Measurements from ENCODE around the gene CBFA2T3.

The CBFA2T3 gene

DNA sequence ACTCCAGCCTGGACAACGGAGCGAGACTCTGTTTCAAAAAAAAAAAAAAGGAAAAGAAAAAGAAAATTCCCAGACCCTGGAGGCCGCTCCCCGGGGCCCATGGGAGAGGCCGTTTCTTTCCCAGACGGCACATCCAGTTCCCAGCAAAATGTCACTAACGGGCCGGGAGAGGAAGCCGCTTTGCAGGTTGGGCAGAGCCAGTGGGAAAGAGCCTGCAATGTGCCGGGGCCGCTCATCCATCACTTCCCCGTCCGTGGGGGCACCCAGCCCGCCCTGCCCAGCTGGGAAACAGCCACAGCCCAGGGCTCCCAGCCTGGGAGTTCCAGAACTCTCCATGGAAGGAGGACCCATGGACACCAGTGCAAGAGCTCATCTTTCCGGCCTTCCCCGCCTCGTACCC lies 68.7 kb downstream of the CBFA2T3 start:
- 0 out of 22 replicates have a peak, but pooled peaks cover 0 to 13% (median 0%) of the 10 kb centered on the region in 11 experiments for H3K27me3 ChIP-seq
- peaks cover 0 to 7% (median 0%) of the 10 kb centered on the region in 11 experiments; a peak in 8 of 22 replicates for H3K36me3 ChIP-seq
- H3K4me1 ChIP-seq = peaks cover 5 to 96% (median 82%) of the 10 kb centered on the region in 10 experiments; a peak in 19 of 20 replicates
- no peak for TF ChIP-seq Cebpa-rat (IDR thresholded peaks at IDR 0.05)
- H3K27ac ChIP-seq = no peak overlapping the region
- H3K9ac ChIP-seq = no peak overlapping the region
- peaks cover 91 to 98% (median 95%) of the 10 kb centered on the region in 11 experiments for H4K20me1 ChIP-seq
- H3K9me3 ChIP-seq (replicated peaks in 1 of 11) = peaks cover 0 to 2% (median 0%) of the 10 kb centered on the region in 11 experiments; a peak in 2 of 22 replicates
- peak overlapping the region in 8 of 11 experiments; percentile 17 to 61 (median 48); a peak in 12 of 22 replicates for H3K4me2 ChIP-seq
- H3K4me3 ChIP-seq = no peak overlapping the region

DNA sequence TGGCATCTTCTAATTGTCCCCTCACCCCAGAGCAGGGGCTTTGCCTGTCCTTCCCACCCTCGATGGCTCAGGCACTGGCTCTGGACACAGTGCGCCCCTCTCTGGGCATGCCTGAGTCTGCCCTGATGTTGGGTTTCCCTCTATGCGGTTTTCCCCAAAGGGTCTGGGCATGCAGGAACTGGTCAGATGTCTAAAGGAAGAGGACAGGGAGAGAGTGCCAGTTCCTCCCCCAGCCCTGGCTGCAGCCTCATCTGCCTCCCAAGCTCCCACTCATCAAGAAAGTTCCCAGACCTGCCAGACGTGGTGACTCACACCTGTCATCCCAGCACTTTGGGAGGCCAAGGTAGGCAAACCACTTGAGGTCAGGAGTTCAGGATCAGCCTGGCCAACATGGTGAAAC lies 69.2 kb downstream of the CBFA2T3 start:
- Histone ChIP-seq H3K4me3 (no peak overlapping the region), H3K27ac (0 out of 22 replicates have a peak overlapping the region, but pooled peaks of 1 of the 11 experiments have one; percentile 18), H3K4me1 (peaks cover 5 to 96% (median 82%) of the 10 kb centered on the region in 10 experiments), H3K27me3 (0 out of 22 replicates have a peak, but pooled peaks cover 0 to 8% (median 0%) of the 10 kb centered on the region in 11 experiments), H3K36me3 (peaks cover 0 to 5% (median 0%) of the 10 kb centered on the region in 11 experiments; a peak in 5 of 22 replicates), H3K9ac (no peak overlapping the region), H4K20me1 (peaks cover 91 to 98% (median 96%) of the 10 kb centered on the region in 11 experiments), H3K4me2 (peak overlapping the region in 10 of 11 experiments; percentile 9 to 61 (median 46); a peak in 17 of 22 replicates), H3K9me3 (replicated peaks in 1 of 11) (no peaks in the 10 kb centered on the region)
- TF ChIP-seq Cebpa-rat (IDR thresholded peaks at IDR 0.05) = no peak

- no peaks in the 10 kb centered on the region for H3K9me3 ChIP-seq (replicated peaks in 1 of 11)
- TF ChIP-seq Cebpa-rat (IDR thresholded peaks at IDR 0.05) = no peak
- H3K4me2 ChIP-seq = peak overlapping the region in 8 of 11 experiments; percentile 40 to 61 (median 54); a peak in 15 of 22 replicates
- peaks cover 14 to 96% (median 82%) of the 10 kb centered on the region in 10 experiments for H3K4me1 ChIP-seq
- peaks cover 0 to 7% (median under 1%) of the 10 kb centered on the region in 11 experiments; a peak in 6 of 22 replicates for H3K36me3 ChIP-seq
- H3K4me3 ChIP-seq = no peak overlapping the region
- H4K20me1 ChIP-seq = peaks cover 90 to 98% (median 96%) of the 10 kb centered on the region in 11 experiments
- 0 out of 22 replicates have a peak overlapping the region, but pooled peaks of 1 of the 11 experiments have one; percentile 16 for H3K9ac ChIP-seq
- peak overlapping the region in 1 of 11 experiments; percentile 7; a peak in 1 of 22 replicates for H3K27ac ChIP-seq
- H3K27me3 ChIP-seq = 0 out of 22 replicates have a peak, but pooled peaks cover 0 to 2% (median 0%) of the 10 kb centered on the region in 11 experiments
Measured at GRCh38 chr16:88906535-88907105, 70.4 kb downstream of the CBFA2T3 start.

- peaks cover 0 to 4% (median 1%) of the 10 kb centered on the region in 11 experiments; a peak in 6 of 22 replicates for H3K27me3 ChIP-seq
- H4K20me1 ChIP-seq = peaks cover 90 to 98% (median 96%) of the 10 kb centered on the region in 11 experiments
- no peak for TF ChIP-seq Cebpa-rat (IDR thresholded peaks at IDR 0.05)
- peaks cover 0 to 13% (median 6%) of the 10 kb centered on the region in 11 experiments; a peak in 12 of 22 replicates for H3K36me3 ChIP-seq
- H3K4me2 ChIP-seq = peak overlapping the region in 9 of 11 experiments; percentile 9 to 61 (median 51); a peak in 15 of 22 replicates
- peaks cover 17 to 96% (median 82%) of the 10 kb centered on the region in 10 experiments for H3K4me1 ChIP-seq
- 0 out of 22 replicates have a peak overlapping the region, but pooled peaks of 1 of the 11 experiments have one; percentile 16 for H3K9ac ChIP-seq
- 0 out of 22 replicates have a peak overlapping the region, but pooled peaks of 1 of the 11 experiments have one; percentile 7 for H3K27ac ChIP-seq
- no peak overlapping the region for H3K4me3 ChIP-seq
- H3K9me3 ChIP-seq (replicated peaks in 1 of 11) = no peaks in the 10 kb centered on the region
Measured at GRCh38 chr16:88906020-88906419, 71.0 kb downstream of the CBFA2T3 start.

DNA sequence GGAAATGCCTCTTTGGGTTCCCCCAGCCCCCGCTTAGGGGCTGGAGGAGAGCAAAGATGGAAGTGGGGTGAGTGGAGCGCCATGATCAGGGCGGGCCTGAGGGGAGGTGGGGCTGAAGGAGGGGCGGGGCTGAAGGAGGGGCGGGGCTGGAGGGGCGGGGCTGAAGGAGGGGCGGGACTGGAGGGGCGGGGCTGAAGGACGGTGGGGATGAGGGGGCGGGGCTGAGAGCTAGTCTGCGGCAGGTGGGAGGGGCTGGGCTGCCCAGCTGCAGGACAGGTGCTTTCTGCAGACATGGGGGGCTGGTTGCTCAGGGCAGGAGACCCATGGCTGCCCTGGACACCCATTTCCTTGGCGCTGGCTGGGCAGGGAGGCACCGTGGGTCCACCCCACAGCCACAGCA lies 71.4 kb downstream of the CBFA2T3 start:
- no peak for TF ChIP-seq Cebpa-rat (IDR thresholded peaks at IDR 0.05)
- Histone ChIP-seq H4K20me1 (peaks cover 90 to 98% (median 96%) of the 10 kb centered on the region in 11 experiments), H3K4me1 (peaks cover 21 to 96% (median 84%) of the 10 kb centered on the region in 10 experiments), H3K9ac (no peak overlapping the region), H3K9me3 (replicated peaks in 1 of 11) (no peaks in the 10 kb centered on the region), H3K4me3 (no peak overlapping the region), H3K27ac (no peak overlapping the region), H3K27me3 (peaks cover 0 to 9% (median 6%) of the 10 kb centered on the region in 11 experiments; a peak in 11 of 22 replicates), H3K4me2 (peak overlapping the region in 8 of 11 experiments; percentile 40 to 65 (median 57); a peak in 17 of 22 replicates), H3K36me3 (peaks cover 0 to 18% (median 9%) of the 10 kb centered on the region in 11 experiments; a peak in 12 of 22 replicates)

GRCh38 chr16:88904676-88905365 lies 72.2 kb downstream of the CBFA2T3 start:
- no peak overlapping the region for H3K9ac ChIP-seq
- TF ChIP-seq Cebpa-rat (IDR thresholded peaks at IDR 0.05) = no peak
- H3K4me1 ChIP-seq = peaks cover 22 to 97% (median 88%) of the 10 kb centered on the region in 10 experiments
- peaks cover 90 to 98% (median 96%) of the 10 kb centered on the region in 11 experiments for H4K20me1 ChIP-seq
- H3K4me2 ChIP-seq = peak overlapping the region in 9 of 11 experiments; percentile 26 to 65 (median 50); a peak in 12 of 22 replicates
- no peaks in the 10 kb centered on the region for H3K9me3 ChIP-seq (replicated peaks in 1 of 11)
- peaks cover 0 to 21% (median 14%) of the 10 kb centered on the region in 11 experiments; a peak in 12 of 22 replicates for H3K36me3 ChIP-seq
- no peak overlapping the region for H3K4me3 ChIP-seq
- H3K27ac ChIP-seq = no peak overlapping the region; a peak in 1 of 22 replicates
- peaks cover 0 to 16% (median 13%) of the 10 kb centered on the region in 11 experiments; a peak in 14 of 22 replicates for H3K27me3 ChIP-seq

GRCh38 chr16:88903267-88903666 lies 73.7 kb downstream of the CBFA2T3 start:
- no peak for TF ChIP-seq Cebpa-rat (IDR thresholded peaks at IDR 0.05)
- H3K4me1 ChIP-seq = peaks cover 37 to 97% (median 92%) of the 10 kb centered on the region in 10 experiments
- H3K9ac ChIP-seq = no peak overlapping the region; a peak in 1 of 22 replicates
- H3K27ac ChIP-seq = no peak overlapping the region
- H3K4me3 ChIP-seq = no peak overlapping the region
- peaks cover 81 to 98% (median 93%) of the 10 kb centered on the region in 11 experiments for H4K20me1 ChIP-seq
- peaks cover 0 to 22% (median 14%) of the 10 kb centered on the region in 11 experiments; a peak in 12 of 22 replicates for H3K36me3 ChIP-seq
- peak overlapping the region in 5 of 11 experiments; percentile 90 to 97 (median 95); a peak in 8 of 22 replicates for H3K4me2 ChIP-seq
- no peaks in the 10 kb centered on the region for H3K9me3 ChIP-seq (replicated peaks in 1 of 11)
- H3K27me3 ChIP-seq = peaks cover 0 to 31% (median 21%) of the 10 kb centered on the region in 11 experiments; a peak in 14 of 22 replicates

GRCh38 chr16:88902744-88903143 lies 74.3 kb downstream of the CBFA2T3 start:
- peaks cover 0 to 22% (median 16%) of the 10 kb centered on the region in 11 experiments; a peak in 12 of 22 replicates for H3K36me3 ChIP-seq
- H3K27ac ChIP-seq = no peak overlapping the region
- H3K9ac ChIP-seq = no peak overlapping the region; a peak in 1 of 22 replicates
- H3K4me2 ChIP-seq = peak overlapping the region in 9 of 11 experiments; percentile 10 to 97 (median 94); a peak in 15 of 22 replicates
- H4K20me1 ChIP-seq = peaks cover 76 to 98% (median 91%) of the 10 kb centered on the region in 11 experiments
- H3K4me3 ChIP-seq = no peak overlapping the region
- H3K27me3 ChIP-seq = peaks cover 0 to 36% (median 21%) of the 10 kb centered on the region in 11 experiments; a peak in 14 of 22 replicates
- peaks cover 42 to 97% (median 92%) of the 10 kb centered on the region in 10 experiments for H3K4me1 ChIP-seq
- TF ChIP-seq Cebpa-rat (IDR thresholded peaks at IDR 0.05) = no peak
- H3K9me3 ChIP-seq (replicated peaks in 1 of 11) = no peaks in the 10 kb centered on the region

Data from BLaER1 treated with 17β-estradiol and CSF1 and Interleukin-3, amounts not matched to agents 10 nM and 100 nM (cell line).